NCI-H69 (cell line): ENCODE measurements around the gene FRG2B.
"Not testable (repeated sequence)": the region's sequence is repeated elsewhere in the genome, so short reads cannot be mapped to it uniquely, and the experiment has no call there.

Source experiments
- DNase-seq: peaks from one replicate; lab custom pipeline; 2025; lab: John Stamatoyannopoulos, UW

The FRG2B gene

GRCh38 chr10:133599869-133600268, 26.7 kb downstream of the FRG2B start:
- DNase-seq: not testable (repeated sequence)

- DNase-seq: no peak
Measured at GRCh38 chr10:133592716-133593115, 33.9 kb downstream of the FRG2B start.

GRCh38 chr10:133590970-133591359, 35.6 kb downstream of the FRG2B start:
- no peak for DNase-seq

- no peak for DNase-seq
Measured at GRCh38 chr10:133590226-133590969, 36.2 kb downstream of the FRG2B start.

GRCh38 chr10:133577037-133577436, 49.6 kb downstream of the FRG2B start:
- not testable (repeated sequence) for DNase-seq
